ENCODE measurements around the gene VIPR1.
A peak's percentile ranks its signal among the peaks of the same experiment; 100 is the strongest.

Gene VIPR1

GRCh38 chr3:42502429-42503250, at the start of gene VIPR1:
VIPR1 (plus strand) TSS chr3:42502643; CDS start chr3:42502736, 93 bp downstream.
- in situ Hi-C loops (cut with HindIII; ENCODE audit: low sequenced_read_pairs) = no loop called here
- no peak for DNase-seq (ENCODE audit: low read depth)
- TF ChIP-seq, protein P1, sequence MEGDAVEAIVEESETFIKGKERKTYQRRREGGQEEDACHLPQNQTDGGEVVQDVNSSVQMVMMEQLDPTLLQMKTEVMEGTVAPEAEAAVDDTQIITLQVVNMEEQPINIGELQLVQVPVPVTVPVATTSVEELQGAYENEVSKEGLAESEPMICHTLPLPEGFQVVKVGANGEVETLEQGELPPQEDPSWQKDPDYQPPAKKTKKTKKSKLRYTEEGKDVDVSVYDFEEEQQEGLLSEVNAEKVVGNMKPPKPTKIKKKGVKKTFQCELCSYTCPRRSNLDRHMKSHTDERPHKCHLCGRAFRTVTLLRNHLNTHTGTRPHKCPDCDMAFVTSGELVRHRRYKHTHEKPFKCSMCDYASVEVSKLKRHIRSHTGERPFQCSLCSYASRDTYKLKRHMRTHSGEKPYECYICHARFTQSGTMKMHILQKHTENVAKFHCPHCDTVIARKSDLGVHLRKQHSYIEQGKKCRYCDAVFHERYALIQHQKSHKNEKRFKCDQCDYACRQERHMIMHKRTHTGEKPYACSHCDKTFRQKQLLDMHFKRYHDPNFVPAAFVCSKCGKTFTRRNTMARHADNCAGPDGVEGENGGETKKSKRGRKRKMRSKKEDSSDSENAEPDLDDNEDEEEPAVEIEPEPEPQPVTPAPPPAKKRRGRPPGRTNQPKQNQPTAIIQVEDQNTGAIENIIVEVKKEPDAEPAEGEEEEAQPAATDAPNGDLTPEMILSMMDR (IDR thresholded peaks at IDR 0.05; ENCODE audit: low read depth, low read length, missing control alignments) = no peak
- peak within 1 kb of the TSS; percentile 34 for H3K4me3 ChIP-seq (ENCODE audit: low read depth, low read length)

DNA sequence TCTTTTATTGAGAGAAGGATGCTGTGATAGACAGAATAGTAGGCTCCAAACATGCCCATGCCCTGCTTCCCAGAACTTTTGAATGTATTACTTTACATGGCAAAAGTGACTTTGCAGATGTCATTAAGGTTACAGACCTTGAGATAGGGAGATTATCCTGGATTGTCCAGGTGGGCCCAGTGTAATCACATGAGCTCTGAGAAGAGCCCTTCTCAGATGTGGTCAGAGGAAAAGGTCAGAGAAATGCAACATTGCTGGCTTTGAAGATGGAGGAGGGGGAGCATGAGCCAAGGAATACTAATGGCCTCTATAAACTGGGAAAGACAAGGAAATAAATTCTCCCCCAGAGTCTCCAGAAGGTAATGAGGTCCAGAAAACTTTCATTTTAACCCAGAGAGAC, 46.2 kb upstream of the VIPR1 start:
- no peak overlapping the region for H3K4me3 ChIP-seq (ENCODE audit: low read depth, low read length)
- DNase-seq (ENCODE audit: low read depth) = no peak
- in situ Hi-C loops (cut with HindIII; ENCODE audit: low sequenced_read_pairs) = no loop called here
- TF ChIP-seq, protein P1 (IDR thresholded peaks at IDR 0.05; ENCODE audit: low read depth, low read length, missing control alignments) = no peak

DNA sequence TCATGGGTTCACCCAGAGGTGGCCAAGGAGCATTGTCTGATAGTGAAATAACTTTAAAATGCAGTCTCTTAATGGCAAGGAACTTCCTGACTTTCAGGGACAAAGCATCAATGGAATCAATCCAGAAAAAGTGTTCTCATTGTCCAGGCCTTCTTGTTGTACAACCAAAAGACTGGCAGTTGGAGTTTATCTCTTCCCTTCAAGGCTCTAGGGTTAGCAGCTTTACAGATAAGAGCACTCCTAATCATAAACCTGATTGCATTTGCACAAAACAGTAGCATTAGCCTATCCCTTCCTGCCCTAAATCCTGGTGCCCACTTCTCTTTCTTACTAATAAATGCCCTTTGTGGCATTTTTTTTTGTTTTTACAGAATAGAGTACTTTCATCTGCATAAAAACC, 43.3 kb upstream of the VIPR1 start:
- no peak overlapping the region for H3K4me3 ChIP-seq (ENCODE audit: low read depth, low read length)
- in situ Hi-C loops (cut with HindIII; ENCODE audit: low sequenced_read_pairs) = no loop called here
- DNase-seq (ENCODE audit: low read depth) = no peak

DNA sequence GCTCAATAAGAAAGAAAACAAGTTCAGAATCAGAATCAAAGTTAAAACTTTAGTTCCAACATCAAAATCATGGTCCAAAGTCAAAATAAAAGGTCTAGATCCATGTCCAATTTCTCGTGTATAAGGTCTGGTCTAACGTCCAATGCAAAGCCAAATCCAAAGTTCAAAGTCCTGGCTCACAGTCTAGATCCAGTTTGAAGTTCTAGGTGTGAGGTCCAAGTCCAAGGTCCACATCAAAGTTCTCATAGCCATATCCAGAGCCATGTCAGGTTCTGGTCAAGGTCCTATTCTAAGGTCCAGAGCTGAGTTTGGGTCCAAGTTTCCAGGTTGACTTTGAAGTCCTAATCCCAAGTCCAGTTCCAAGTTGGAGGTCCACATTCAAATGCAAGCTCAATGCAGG, 40.7 kb upstream of the VIPR1 start:
- in situ Hi-C loops (cut with HindIII; ENCODE audit: low sequenced_read_pairs) = no loop called here
- TF ChIP-seq, protein P1 (IDR thresholded peaks at IDR 0.05; ENCODE audit: low read depth, low read length, missing control alignments) = no peak
- no peak for DNase-seq (ENCODE audit: low read depth)
- H3K4me3 ChIP-seq (ENCODE audit: low read depth, low read length) = no peak overlapping the region

More for the DNA sequence above, 43.3 kb upstream of the VIPR1 start:
- TF ChIP-seq, protein P1 (IDR thresholded peaks at IDR 0.05; ENCODE audit: low read depth, low read length, missing control alignments) = no peak

- TF ChIP-seq, protein P1 (IDR thresholded peaks at IDR 0.05; ENCODE audit: low read depth, low read length, missing control alignments) = no peak
- H3K4me3 ChIP-seq (ENCODE audit: low read depth, low read length) = no peak overlapping the region
- DNase-seq (ENCODE audit: low read depth) = no peak
Measured at GRCh38 chr3:42463093-42463492, 39.4 kb upstream of the VIPR1 start.

GRCh38 chr3:42468111-42468510, 34.3 kb upstream of the VIPR1 start:
- TF ChIP-seq, protein P1 (IDR thresholded peaks at IDR 0.05; ENCODE audit: low read depth, low read length, missing control alignments) = no peak
- in situ Hi-C loops (cut with HindIII; ENCODE audit: low sequenced_read_pairs) = no loop called here
- H3K4me3 ChIP-seq (ENCODE audit: low read depth, low read length) = no peak overlapping the region
- DNase-seq (ENCODE audit: low read depth) = no peak

More at GRCh38 chr3:42463093-42463492, 39.4 kb upstream of the VIPR1 start:
- in situ Hi-C loops (cut with HindIII; ENCODE audit: low sequenced_read_pairs) = no loop called here

All from astrocyte of the cerebellum (primary cell).